GM21526 (cell line): ENCODE data around the gene MLLT3.
A peak's percentile ranks its signal among the peaks of the same experiment; 100 is the strongest.
"Not testable (repeated sequence)": the region's sequence is repeated elsewhere in the genome, so short reads cannot be mapped to it uniquely, and the experiment has no call there.

Experiments
- ATAC-seq: cut with Tn5 transposase; IDR thresholded peaks from one replicate; pipeline ENCODE4 v1.9.1; 2021; ENCODE audit warnings: moderate library complexity; ENCODE audit not compliant: unreplicated experiment, low FRiP score

The MLLT3 gene

DNA sequence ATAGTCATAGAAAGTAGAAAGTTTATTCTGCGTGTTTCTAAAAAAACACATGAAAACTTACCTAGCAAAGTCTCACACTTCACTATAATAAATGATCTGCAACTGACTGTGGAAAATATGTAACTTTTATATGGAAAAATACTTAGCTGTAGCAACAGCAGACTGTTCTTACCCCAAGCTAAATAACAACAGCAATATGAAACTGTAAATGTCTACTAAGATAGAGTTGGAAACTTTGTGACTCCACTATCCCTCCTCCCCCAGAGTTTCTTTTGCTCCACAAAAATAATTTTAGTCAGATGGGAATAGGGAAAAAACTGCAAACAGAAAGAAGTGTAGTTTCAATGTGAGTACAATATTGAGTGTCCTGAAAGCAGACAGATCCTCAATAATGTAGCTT lies 21.0 kb downstream of the MLLT3 start:
- no peak for ATAC-seq

GRCh38 chr9:20599195-20599594 lies 23.1 kb downstream of the MLLT3 start:
- ATAC-seq = no peak

GRCh38 chr9:20598367-20598766 lies 23.9 kb downstream of the MLLT3 start:
- ATAC-seq = no peak

DNA sequence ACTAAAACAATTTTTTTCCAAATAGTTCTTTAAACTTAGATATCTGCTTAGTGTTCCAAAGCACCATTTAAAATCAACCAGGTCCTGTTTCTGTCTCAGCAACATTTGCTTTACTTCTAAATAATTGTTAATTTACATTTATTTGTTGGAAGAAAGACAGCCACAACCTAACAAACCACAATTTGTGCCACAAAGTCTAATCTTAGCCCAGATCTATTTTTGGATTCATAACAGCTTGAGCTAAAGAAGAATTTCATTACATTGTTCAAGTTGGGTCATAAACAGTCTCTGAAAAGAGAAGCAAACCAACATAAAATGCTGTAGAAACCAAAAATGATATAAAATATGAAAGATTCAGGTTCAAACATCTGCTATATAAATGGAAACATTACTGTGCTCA lies 24.4 kb downstream of the MLLT3 start:
- no peak for ATAC-seq

- ATAC-seq = no peak
Observed at GRCh38 chr9:20594608-20595007, 27.7 kb downstream of the MLLT3 start.

GRCh38 chr9:20593537-20593936 lies 28.8 kb downstream of the MLLT3 start:
- no peak for ATAC-seq

DNA sequence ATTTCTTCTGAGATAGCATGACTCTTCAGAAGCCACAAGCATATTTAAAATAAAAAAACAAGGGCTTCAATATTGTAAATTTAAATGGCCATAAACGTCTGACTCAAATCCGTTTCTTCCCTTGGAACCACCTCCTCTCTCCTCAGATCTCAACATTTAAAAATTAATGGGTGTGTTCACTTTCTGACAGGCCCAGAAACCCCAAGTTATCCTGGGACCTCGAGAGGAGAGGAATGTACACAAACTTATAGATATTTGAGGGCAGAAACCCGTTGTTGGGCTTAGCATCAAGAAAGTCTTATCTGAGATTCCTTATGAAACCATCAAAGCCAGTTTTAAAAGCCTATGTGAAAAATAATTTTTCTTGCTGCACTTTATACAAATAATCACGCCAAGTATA lies 29.2 kb downstream of the MLLT3 start:
- no peak for ATAC-seq

- ATAC-seq = no peak
Observed at GRCh38 chr9:20592673-20593072, 29.6 kb downstream of the MLLT3 start.

GRCh38 chr9:20591223-20591622 lies 31.1 kb downstream of the MLLT3 start:
- no peak for ATAC-seq

DNA sequence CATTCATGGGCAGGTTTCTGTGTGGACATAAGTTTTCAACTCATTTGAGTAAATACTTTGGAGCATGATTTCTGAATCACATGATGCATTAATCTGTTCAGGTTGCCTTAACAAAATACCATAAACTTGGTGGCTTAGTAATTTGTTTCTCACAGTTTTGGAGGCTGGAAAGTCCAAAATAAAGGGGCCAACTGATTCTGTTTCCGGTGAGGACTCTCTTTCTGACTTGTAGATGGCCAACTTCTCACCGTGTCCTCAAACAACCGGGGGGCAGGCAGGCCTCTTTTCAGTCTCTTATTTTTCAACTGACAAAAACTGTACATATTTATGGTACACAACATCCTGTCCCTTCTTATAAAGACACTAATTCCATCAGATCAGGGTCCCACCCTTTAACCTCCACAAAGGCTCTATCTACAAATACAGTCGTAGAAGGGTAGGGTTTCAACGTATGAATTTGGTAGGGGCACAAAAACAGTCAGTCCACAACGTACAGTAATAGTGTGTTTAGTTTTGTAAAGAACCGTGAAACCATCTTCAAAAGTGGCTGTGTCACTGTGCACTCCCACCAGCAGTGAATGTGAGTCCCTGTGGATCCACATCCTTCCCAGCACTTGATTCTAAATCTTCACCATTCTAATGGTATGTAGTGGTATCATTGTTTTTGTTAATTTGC lies 37.2 kb downstream of the MLLT3 start:
- ATAC-seq = no peak

GRCh38 chr9:20583088-20583487 lies 39.2 kb downstream of the MLLT3 start:
- ATAC-seq = not testable (repeated sequence)

GRCh38 chr9:20582150-20582549 lies 40.1 kb downstream of the MLLT3 start:
- peak; percentile 62 for ATAC-seq

- no peak for ATAC-seq
Observed at GRCh38 chr9:20580673-20581072, 41.6 kb downstream of the MLLT3 start.

DNA sequence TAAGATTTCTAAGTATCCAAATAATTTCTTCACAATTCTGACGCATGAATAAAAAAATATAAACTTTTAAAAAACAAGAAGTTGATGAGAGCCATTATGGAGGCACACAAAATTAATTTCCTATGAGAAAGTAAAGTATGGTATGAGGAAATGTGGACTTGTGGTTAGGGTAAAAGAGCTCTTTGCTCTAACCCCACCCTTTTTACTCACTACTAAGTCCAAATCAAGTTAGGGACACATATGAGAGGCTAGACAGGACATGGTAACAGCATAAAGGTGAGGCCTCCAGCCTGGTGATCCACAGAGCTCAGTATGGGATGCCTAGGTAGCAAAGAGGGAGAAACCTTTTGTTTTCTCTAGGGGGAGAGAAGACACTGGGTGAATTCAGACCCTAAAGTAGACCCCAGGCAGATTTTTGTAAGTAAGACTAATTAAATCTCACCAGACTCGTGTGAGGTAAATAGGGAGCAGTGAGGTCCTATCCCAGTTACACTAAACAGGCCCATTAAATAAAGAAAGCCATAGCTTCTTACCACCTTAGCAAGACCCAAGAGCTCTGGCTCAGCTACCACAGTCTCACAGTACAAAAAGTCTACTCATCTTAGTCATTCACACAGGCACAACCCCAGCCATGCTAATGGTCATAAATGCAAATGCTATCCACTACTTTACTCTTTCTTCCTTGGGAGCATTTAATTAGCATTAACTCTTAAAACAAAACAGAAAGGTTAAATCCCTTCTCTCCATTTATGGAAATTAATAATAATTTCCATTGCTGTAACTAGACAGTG lies 42.6 kb downstream of the MLLT3 start:
- no peak for ATAC-seq

GRCh38 chr9:20573023-20573422 lies 49.3 kb downstream of the MLLT3 start:
- no peak for ATAC-seq

DNA sequence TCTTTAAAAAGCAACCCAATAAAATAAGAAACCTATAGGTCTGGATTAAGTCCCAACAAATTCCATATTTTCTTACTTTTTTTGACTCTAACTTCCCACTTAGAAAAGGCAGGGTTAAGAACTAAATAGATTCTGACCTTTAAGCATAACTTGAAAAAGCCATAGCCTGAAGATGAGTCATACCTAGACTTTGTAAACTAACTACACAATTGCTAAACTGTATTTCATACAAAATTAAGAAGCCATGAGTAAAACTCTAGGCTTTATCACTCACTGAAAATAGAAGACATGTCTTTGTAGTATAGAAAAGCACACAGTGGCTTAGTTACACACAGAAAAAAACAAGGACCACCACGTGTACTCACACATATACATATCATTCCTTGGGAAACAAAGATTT lies 51.5 kb downstream of the MLLT3 start:
- no peak for ATAC-seq

- ATAC-seq = no peak
Observed at GRCh38 chr9:20570087-20570486, 52.2 kb downstream of the MLLT3 start.

DNA sequence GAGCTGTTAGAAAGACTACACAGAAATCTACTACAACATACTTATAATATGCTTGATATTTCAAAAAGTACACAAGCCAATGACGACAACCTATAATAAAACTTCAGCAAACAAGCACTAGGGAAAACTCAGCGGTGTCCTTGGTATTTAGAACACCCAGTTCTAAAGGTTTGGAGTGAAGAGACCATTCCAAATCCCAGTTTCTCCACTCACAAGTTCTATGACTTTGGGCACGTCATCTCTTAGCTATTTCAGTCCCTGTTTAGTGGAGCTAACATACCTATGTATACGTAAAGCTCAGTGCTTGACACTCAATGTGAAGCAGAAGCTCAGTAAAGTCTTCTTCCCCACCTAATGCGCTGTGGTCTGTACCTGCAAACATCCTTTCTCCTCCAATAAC lies 52.8 kb downstream of the MLLT3 start:
- ATAC-seq = no peak

GRCh38 chr9:20568400-20568799 lies 53.9 kb downstream of the MLLT3 start:
- ATAC-seq = no peak

GRCh38 chr9:20566401-20566800 lies 55.9 kb downstream of the MLLT3 start:
- no peak for ATAC-seq

GRCh38 chr9:20564650-20565049 lies 57.6 kb downstream of the MLLT3 start:
- no peak for ATAC-seq

DNA sequence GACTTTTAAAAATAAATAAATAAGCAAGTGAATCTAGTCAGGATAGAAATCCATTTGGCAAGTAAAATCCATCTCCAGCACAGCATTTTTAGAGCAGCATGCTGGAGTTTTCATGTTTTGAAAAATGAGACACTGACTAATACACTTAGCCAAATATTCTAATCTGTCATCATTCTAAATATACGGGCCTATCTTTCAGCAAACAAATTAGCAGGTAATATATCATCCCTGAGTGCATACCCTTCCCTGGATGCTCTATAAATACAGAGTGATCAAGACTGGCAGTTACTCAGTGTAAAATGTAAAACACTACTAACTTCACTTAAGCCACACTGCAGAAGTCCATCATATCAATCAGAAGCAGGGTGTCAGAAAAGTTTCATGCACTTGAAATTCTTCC lies 58.4 kb downstream of the MLLT3 start:
- ATAC-seq = no peak
